GM21619 (cell line): ENCODE results near the gene ITGBL1.

Experiments used
- ATAC-seq: cut with Tn5 transposase; IDR thresholded peaks from one replicate; pipeline ENCODE4 v1.9.1; 2021; ENCODE audit not compliant: unreplicated experiment

The ITGBL1 gene

GRCh38 chr13:101552786-101553185 is 100.3 kb downstream of the ITGBL1 start:
- no peak for ATAC-seq

GRCh38 chr13:101554420-101555125 is 102.1 kb downstream of the ITGBL1 start:
- ATAC-seq: no peak

GRCh38 chr13:101555610-101556009 is 103.1 kb downstream of the ITGBL1 start:
- ATAC-seq: no peak

GRCh38 chr13:101556676-101557123 is 104.2 kb downstream of the ITGBL1 start:
- no peak for ATAC-seq

GRCh38 chr13:101565317-101565716 is 112.8 kb downstream of the ITGBL1 start:
- ATAC-seq: no peak

- no peak for ATAC-seq
These were observed 115.4 kb downstream of the ITGBL1 start for GRCh38 chr13:101567841-101568240.

GRCh38 chr13:101569807-101570206 is 117.3 kb downstream of the ITGBL1 start:
- ATAC-seq: no peak

- ATAC-seq: no peak
These were observed 117.9 kb downstream of the ITGBL1 start for GRCh38 chr13:101570410-101570809.

GRCh38 chr13:101572456-101572855 is 120.0 kb downstream of the ITGBL1 start:
- no peak for ATAC-seq

GRCh38 chr13:101575581-101575980 is 123.1 kb downstream of the ITGBL1 start:
- ATAC-seq: no peak

- no peak for ATAC-seq
These were observed 124.0 kb downstream of the ITGBL1 start for GRCh38 chr13:101576455-101576854.

GRCh38 chr13:101576977-101577376 is 124.5 kb downstream of the ITGBL1 start:
- no peak for ATAC-seq

- ATAC-seq: no peak
These were observed 126.9 kb downstream of the ITGBL1 start for GRCh38 chr13:101579281-101579802.

- no peak for ATAC-seq
These were observed 131.9 kb downstream of the ITGBL1 start for GRCh38 chr13:101584331-101584730.

- no peak for ATAC-seq
These were observed 138.0 kb downstream of the ITGBL1 start for GRCh38 chr13:101590479-101590878.

- no peak for ATAC-seq
These were observed 142.5 kb downstream of the ITGBL1 start for GRCh38 chr13:101594936-101595335.

- no peak for ATAC-seq
These were observed 144.3 kb downstream of the ITGBL1 start for GRCh38 chr13:101596803-101597202.

- ATAC-seq: no peak
These were observed 159.3 kb downstream of the ITGBL1 start for GRCh38 chr13:101611491-101612475.

- ATAC-seq: no peak
These were observed 160.3 kb downstream of the ITGBL1 start for GRCh38 chr13:101612735-101613134.

- ATAC-seq: no peak
These were observed 162.0 kb downstream of the ITGBL1 start for GRCh38 chr13:101614491-101614890.

- ATAC-seq: no peak
These were observed 166.1 kb downstream of the ITGBL1 start for GRCh38 chr13:101618440-101619187.
